ENCODE data around the gene CHST14.

GRCh38 chr15:40500568-40501330 lies 30.0 kb downstream of the CHST14 start:
- no peak for TF ChIP-seq CTCF (IDR thresholded peaks at IDR 0.05)
- no peak for TF ChIP-seq POLR2A (IDR thresholded peaks at IDR 0.05)

All from right lobe of liver (tissue), 4 donors.